HG03565 (cell line): ENCODE data around the gene NRXN3.

Experiments used
- ATAC-seq: cut with Tn5 transposase; IDR thresholded peaks from one replicate; pipeline ENCODE4 v1.9.1; 2021; ENCODE audit warnings: mild to moderate bottlenecking, moderate library complexity; ENCODE audit not compliant: unreplicated experiment

Gene NRXN3

GRCh38 chr14:79871136-79871535 lies 1701.0 kb downstream of the NRXN3 start:
- ATAC-seq, result no peak

GRCh38 chr14:79878229-79878628 lies 1708.1 kb downstream of the NRXN3 start:
- ATAC-seq, result no peak

DNA sequence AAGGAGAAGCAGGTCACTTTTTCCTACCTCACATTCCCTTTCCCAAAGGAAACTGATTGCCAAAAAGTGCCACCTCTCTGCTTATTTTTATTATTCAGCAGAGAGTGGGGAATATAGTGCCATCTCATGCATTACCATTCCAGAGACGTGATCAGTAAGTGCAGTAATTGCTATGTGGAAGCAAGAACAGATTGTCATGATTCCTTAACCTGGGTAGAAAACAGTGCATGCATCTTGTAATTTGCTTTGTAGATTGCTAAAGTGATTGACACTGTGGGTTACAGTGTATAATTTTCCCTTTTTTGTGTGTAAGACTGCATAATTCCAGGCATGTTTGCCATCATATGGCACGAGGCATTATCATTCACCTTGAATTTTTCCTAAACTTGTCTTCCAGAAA lies 1708.6 kb downstream of the NRXN3 start:
- ATAC-seq, result no peak

DNA sequence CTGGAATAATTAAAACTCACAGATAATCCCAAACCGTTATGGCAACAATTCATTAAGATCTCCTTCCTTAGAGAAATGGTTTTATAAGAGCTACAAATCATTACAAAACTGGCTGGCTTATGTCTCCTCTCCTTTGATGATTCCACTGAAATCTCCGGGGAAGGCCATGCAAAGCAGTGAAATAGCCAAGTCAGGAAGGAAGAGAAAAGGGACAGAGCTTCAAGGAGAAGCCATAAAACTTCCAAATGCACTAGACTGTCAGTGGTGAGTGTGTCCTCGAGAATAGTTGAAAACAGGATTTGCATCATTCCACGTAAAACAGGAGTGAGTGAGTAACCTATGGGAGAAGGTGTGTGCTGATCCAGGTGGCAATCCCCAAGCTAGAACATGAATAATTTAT lies 1711.1 kb downstream of the NRXN3 start:
- no peak for ATAC-seq

DNA sequence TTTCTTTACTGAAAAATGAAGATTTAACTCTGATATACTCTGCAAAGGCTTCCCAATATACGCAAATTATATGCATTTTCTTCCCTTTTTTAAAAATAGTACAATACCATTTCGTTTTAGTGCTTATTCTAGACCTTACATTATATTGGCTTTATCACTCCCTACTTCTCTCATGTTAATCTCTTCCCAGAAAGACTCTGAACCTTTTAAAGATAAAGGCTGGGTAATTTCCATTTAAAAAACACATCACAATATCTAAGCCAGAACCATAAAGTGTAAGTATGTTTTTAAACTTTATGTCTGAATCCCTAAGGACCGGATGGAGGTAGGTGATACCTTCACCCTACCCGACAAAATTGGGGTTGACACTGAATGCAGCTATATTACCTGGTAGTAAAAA lies 1720.4 kb downstream of the NRXN3 start:
- no peak for ATAC-seq

DNA sequence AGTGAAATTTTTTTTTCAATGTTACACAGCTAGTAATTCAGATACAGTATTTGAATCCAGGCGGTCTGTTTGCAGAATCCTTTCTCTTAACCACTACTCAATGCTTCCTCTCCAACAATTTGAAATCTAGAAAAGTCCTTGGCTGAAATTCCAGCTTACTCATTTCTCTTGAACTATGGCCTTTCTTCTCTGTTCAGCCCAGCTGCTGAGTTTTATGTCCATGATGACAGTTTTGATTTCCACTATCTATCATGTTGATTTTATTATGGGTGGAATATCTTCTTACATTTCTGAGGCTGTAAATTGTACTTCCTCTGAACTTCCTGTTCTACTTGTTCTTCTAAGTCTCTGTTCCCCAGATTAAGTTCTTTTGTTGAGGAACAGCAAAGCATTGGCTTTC lies 1725.8 kb downstream of the NRXN3 start:
- ATAC-seq, result no peak

DNA sequence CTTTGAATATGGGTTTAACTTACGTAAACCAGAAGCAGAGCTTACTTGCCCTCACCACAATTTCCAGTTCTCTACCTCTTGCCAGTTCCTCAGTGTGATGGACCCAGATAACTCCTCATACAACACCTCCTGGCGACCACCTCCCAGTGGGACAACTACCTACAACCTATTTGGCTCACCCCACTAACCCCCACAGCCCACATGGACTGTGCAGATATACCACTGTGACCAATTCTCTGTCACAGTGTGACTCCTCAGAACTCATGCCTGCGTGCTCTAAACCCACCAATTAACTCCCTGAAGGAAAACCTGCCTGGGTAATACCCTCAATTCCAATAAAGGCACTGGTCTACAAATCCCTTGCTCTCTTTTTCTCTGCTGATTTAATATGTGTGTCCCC lies 1729.4 kb downstream of the NRXN3 start:
- no peak for ATAC-seq

- no peak for ATAC-seq
Observed at GRCh38 chr14:79904497-79904896, 1734.3 kb downstream of the NRXN3 start.

- ATAC-seq, result no peak
Observed at GRCh38 chr14:79906994-79907393, 1736.8 kb downstream of the NRXN3 start.

DNA sequence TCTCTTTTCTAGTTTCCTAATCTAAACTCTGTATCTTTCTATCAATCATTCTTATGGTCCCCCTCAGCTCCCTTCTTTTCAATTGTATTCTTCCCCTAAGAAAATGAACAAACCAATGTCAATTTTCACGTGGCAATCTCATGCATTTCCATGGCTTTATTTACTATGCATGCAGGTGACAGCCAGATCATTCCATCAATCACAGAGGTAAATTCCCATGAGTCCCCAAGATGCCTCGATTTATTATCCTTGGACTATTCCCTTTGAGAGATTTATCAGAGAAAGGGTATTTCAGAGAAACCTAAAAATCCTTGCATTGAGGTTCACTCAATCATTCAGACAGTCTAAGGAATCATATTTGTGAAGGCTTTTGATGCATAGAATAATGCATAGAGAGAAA lies 1739.9 kb downstream of the NRXN3 start:
- ATAC-seq, result no peak

DNA sequence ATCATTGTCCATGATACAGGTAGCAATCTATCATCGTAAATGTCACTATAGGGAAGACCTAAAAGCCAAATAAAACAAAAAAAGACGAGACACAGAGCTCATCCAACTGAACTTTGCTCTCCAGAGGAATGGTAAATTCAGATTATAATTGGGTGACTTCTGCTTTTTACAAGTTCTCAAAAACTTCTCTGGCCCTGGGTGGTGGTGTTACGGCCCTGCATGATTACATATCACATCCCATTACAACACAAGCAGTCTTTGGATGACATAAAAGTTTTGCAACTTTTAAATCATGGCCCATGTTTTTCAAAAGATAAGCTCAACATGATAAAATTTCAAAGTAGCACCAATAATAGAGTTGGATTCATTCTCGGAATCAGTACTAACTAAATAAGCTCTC lies 1741.6 kb downstream of the NRXN3 start:
- ATAC-seq, result no peak

DNA sequence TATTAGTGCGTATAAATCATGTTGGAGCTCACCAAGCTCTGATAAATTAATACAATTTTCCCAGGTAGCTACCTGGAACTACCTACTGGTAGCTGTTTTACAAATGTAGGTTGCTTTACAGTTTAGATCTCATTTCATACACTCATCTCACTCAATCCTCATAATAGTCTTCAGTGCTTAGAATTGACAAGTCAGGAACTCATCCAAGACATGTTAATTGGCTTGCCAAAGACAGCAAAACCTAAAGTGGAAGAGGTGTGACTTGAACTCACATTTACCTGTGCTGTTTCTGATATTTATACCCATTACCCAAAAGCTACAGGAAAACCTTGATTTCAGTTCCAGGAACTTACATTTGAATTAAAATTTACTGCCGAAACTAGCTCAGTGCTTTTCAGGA lies 1744.4 kb downstream of the NRXN3 start:
- ATAC-seq, result no peak

DNA sequence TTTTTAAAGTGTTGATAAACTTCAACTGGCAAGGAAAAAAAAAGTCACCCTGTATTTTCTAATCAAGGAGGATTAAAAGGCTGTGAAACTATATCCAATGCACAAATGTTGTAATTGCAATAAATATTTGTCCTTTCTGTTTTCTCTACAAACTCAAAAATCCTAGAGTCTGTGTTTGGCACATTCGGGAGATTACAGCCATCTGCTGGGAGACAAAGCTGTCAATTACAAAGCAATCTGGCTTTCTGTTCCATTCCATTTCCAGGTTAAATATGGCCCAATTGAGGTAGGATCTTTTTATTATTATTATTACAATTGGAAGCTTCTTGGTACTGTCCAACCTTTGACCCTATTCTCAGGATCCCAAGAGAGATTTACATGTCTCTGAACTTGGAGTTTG lies 1745.2 kb downstream of the NRXN3 start:
- ATAC-seq, result no peak

DNA sequence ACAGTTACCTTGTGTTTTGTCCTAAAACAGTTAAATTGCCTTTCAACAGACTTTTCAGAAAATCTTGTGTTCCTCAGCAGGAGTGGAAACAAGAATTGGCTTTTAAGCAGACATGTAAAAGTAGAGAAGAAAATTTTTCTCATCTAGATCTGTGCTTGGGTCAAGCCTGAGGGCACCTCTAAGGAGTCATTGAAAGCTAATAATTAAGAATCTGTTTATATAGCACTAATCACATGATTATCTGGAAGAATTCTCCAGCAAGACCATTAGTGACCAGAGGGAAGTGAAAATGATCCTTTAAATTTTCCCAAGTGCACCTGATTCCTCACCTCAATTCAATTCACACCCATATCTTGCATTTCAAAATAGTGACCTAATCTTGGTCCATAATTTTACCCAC lies 1746.1 kb downstream of the NRXN3 start:
- no peak for ATAC-seq

DNA sequence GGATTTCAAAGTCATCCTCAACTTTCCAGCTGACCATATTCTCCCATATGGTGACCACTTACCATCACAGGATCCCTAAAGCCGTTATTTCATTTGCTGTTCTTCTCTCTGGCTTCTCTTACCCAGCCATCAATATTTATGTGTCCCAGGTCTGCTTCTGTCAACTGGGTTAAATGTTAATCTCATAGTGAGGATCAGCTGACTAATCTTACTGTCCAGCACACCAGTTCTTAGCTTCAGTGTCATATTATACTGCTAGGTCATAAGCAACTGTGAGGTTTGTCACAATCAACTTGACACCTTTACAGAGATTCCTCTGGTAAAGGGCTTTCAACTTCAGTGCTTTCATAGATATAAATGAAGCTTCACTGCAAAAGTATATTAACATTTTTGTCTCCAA lies 1746.7 kb downstream of the NRXN3 start:
- no peak for ATAC-seq
